Testis (tissue), 2 donors: ENCODE data around the gene ADGRA1.

Experiments used
- POLR2A ChIP-seq: fragments of 450-650 bp; IDR thresholded peaks from one replicate; pipeline ENCODE4 v1.6.1; 2017; ENCODE audit warnings: antibody characterized with exemption, mild to moderate bottlenecking, moderate library complexity
- TF ChIP-seq, protein P1 (sequence below), 3 experiments: fragments of 450-650 bp in 2 of 3; fragments of 200-600 bp in 1 of 3; sonication (generic) in 1 of 3; IDR thresholded peaks; one replicate each; pipeline ENCODE4 v1.5.1; 2016 to 2019; ENCODE audit warnings: antibody characterized with exemption in 3 of 3, mild to moderate bottlenecking in 2 of 3, moderate library complexity in 1 of 3

DNA sequence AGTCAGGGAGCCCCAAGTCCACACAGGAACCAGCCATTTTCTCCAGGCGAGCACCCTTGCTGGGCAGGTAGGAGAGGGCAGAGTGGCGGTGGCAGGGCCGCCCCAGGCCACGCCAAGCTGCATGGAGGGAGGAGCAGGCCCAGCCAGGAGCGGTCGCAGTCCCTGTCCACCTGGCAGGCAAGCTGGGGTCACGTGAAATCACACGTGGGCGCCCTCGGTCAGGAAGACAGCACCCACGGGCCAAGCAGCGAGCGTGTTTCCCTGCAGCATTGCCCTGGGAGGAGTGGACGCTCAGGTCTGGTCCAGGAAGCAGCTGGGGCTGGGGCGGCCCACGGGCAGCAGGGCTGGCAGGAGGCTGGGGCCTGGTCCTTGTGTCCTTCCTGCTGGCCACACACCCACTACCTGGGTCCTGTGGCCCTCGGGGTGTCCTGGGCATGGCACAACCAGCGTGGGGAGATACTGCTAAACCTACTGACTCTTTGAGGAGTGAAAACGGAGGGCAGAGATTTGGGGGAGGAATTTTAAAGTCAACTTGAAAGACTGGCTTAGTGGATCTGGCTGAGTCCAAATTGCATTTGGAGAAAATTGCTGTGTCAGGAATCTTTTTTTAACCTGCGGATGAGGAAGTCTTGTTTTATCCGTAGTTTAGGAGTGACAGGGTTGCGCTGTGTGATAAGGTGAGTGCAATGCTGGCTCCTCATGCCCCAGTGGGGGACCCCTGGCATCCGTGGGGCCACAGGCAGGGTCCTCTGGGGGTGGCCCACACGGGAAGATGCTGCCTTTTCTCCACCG is 12.2 kb upstream of the ADGRA1 start:
- no peak for TF ChIP-seq POLR2A
- TF ChIP-seq, protein P1, sequence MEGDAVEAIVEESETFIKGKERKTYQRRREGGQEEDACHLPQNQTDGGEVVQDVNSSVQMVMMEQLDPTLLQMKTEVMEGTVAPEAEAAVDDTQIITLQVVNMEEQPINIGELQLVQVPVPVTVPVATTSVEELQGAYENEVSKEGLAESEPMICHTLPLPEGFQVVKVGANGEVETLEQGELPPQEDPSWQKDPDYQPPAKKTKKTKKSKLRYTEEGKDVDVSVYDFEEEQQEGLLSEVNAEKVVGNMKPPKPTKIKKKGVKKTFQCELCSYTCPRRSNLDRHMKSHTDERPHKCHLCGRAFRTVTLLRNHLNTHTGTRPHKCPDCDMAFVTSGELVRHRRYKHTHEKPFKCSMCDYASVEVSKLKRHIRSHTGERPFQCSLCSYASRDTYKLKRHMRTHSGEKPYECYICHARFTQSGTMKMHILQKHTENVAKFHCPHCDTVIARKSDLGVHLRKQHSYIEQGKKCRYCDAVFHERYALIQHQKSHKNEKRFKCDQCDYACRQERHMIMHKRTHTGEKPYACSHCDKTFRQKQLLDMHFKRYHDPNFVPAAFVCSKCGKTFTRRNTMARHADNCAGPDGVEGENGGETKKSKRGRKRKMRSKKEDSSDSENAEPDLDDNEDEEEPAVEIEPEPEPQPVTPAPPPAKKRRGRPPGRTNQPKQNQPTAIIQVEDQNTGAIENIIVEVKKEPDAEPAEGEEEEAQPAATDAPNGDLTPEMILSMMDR (IDR thresholded peaks at IDR 0.05) = no peak
